GM13977 (cell line): Measurements from ENCODE around the gene GAL3ST1.
"Not testable (repeated sequence)": the region's sequence is repeated elsewhere in the genome, so short reads cannot be mapped to it uniquely, and the experiment has no call there.

Experiments used
- DNase-seq: peaks from one replicate; pipeline ENCODE4 v3.0.0; 2012; ENCODE audit warnings: low spot score
- in situ Hi-C: fragments of 300-500 bp; cut with MboI; formaldehyde crosslinking; loops from one replicate; pipeline ENCODE4 v1.12.0; 2022; ENCODE audit warnings: low sequenced_read_pairs, low pct_unique_long_range_greater_than_20kb, mixed read lengths, inconsistent platforms; ENCODE audit not compliant: unreplicated experiment
- TF ChIP-seq, protein P1 (sequence below): IDR thresholded peaks from 2 replicates; pipeline ENCODE4 v1.5.1; 2012; ENCODE audit warnings: mild to moderate bottlenecking, control low read depth; ENCODE audit not compliant: insufficient read depth; ENCODE audit errors: extremely low read depth, missing control alignments

Gene GAL3ST1

DNA sequence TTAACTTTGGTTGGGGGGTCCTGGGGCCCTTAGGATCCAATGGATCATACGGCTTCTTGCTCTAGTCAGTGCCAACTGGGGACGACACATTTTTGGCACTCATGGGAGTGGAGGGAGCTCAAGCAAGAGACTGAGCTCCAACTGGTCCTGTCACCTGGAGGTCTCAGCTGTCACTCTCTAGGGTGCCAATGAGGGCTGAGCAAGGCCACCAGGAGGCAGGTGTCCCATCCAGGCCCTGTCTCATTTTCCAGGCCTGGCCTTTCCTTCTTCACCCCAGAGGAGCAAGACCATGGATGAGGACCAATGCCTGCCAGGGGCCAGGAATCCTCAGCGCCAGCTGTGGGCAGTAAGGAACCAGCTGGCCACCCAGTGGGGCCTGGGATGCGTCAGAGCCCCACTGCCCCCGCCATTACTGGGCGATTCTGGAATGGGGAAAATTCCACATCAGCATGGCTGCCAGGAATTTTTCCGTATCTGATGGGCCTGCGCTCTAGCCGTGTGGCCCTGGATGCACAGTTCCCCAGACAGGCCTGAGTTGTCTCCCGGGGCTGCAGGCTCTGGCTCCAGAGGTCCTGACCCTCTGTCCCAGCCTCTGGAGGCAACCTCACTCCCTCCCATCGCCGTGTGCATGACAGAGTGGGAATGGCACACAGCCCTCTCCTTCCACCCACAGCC lies 669 bp upstream of the GAL3ST1 start:
- no peak for DNase-seq
- TF ChIP-seq, protein P1, sequence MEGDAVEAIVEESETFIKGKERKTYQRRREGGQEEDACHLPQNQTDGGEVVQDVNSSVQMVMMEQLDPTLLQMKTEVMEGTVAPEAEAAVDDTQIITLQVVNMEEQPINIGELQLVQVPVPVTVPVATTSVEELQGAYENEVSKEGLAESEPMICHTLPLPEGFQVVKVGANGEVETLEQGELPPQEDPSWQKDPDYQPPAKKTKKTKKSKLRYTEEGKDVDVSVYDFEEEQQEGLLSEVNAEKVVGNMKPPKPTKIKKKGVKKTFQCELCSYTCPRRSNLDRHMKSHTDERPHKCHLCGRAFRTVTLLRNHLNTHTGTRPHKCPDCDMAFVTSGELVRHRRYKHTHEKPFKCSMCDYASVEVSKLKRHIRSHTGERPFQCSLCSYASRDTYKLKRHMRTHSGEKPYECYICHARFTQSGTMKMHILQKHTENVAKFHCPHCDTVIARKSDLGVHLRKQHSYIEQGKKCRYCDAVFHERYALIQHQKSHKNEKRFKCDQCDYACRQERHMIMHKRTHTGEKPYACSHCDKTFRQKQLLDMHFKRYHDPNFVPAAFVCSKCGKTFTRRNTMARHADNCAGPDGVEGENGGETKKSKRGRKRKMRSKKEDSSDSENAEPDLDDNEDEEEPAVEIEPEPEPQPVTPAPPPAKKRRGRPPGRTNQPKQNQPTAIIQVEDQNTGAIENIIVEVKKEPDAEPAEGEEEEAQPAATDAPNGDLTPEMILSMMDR = no peak
- in situ Hi-C loops = no loop called here

DNA sequence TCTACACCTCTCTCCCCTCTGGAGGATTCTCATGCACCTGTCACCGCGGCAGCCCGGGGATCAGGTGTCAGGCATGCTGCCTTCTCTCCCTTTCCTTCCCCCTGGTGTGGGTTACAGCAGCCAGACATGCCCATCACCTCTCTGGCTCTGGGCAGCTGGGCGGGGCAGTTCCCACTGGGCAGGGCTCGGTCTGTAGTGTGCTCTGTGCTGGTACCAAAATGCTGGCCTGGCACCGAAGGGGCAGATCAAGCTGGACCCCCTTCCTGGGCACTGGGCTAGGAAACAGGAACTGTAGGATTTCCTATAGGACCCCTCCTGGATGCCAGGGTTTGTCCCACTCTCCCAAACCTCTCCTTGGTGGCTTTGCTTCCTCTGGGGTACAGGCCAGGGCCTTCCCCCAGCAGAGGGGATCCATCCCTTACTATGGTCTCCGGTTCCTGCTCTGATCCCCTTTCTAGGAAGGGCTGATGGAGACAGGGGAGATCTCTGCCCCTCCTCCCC lies 821 bp downstream of the GAL3ST1 start:
- TF ChIP-seq, protein P1 = no peak
- DNase-seq = no peak
- in situ Hi-C loops = no loop called here

DNA sequence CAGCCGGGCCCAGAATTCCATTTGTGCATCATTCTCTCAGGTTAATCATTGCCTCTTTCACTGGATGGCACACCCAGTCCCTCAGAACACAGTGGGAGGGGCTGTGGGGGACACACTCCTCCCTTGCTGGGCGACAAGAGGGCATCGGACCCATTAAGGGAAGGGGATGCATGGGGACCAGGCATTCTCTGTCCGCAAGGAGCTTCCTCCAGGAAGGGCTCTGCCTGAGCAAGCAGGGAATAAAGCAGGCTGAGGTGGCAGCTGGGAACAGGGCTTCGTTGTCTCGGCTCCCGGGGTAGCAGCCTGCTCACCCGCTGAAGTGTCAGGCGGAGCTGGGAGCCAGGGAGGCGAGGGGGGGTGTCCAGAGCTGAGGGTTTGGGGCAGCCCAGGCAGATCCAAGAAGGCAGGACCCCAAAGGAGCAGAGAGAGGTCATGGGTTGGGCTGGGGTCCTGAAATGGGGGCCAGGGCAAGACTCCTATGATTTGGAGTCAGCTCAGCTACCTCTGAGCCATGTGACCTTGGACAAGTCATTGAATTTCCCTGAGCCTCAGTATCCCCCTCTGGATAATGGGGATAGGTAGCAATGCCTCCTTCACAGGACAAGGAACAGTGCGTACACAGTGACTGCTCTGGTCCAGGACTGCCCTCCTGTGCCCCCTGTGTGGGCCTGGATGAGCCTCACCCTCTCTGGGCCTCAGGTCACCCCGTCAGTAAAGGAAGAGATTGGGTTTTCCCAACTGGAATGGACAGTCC lies 1.4 kb downstream of the GAL3ST1 start:
- no peak for DNase-seq
- in situ Hi-C loops = no loop called here
- TF ChIP-seq, protein P1 = no peak

DNA sequence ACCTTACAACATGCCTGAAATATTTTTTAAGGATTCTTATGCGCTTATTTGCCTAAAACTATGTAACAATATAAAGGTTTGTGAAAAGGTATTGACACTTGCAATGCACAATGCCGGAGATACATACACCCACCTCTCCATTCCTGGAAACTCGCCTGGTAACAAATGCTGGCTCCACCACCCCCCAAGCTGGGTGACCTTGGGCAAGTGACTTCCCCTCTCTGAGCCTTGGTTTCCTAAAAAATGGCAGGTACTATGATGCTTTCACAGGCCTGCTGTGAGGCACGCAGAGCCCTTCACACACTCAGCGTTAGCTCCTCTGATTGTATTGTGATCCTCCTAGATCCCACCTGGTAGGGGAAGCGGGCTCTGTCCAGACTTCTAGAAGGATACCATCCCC lies 2.3 kb downstream of the GAL3ST1 start:
- TF ChIP-seq, protein P1 = no peak
- no peak for DNase-seq
- in situ Hi-C loops = no loop called here

DNA sequence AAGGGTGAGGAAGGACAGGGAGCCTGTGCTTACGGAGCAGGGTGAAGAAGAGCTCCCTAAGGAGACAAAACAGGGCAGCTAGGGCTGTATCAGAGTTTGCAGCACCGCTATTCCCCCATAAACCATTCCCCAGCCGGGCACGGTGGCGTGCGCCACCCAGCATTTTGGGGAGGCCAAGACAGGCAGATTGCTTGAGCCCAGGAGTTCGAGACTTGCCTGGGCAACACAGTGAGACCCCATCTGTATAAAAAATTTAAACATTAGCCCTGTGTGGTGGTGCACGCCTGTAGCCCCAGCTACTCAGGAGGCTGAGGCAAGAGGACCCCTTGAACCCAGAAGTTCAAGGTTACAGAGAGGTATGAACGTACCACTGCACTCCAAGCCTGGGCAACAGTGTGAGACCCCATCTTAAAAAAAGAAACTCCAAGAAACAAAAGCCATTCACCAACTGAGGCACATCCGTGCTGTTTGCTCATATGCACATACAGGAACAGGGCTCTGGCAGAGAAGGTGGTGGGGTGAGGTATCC lies 4.7 kb downstream of the GAL3ST1 start:
- in situ Hi-C loops = no loop called here
- TF ChIP-seq, protein P1 = no peak
- no peak for DNase-seq

DNA sequence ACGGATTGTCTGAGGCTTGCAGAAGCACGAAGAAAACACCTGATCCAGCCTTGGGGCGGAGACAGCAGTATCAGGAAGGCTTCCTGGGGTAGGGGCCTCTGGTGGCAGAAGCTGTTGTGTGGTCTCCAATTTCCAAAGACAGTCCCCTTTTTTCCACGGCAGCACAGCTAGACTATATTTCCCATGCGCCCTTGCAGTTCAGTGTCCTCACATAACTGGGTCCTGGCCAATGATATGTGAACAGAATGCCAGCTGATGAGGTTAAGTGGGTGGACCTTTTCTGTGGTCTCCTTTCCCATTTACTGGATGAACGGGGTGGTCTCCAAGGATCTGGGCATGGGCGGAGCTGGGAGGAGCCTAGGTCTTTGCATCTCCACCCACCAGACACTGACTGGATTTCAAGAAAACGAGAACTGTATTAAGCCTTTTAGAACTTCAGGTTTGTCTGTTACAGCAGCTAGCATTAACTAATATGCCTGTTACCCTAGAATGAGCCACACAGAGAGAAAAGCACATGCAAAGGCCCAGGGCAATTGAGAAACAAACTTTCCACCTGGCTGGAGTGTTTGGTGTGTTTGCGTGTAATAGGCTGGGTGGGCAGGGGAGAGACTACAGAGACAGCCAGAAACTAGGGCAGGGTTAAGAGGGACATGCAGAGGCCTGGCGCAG lies 6.2 kb downstream of the GAL3ST1 start:
- in situ Hi-C loops = no loop called here
- TF ChIP-seq, protein P1 = no peak
- DNase-seq = no peak

DNA sequence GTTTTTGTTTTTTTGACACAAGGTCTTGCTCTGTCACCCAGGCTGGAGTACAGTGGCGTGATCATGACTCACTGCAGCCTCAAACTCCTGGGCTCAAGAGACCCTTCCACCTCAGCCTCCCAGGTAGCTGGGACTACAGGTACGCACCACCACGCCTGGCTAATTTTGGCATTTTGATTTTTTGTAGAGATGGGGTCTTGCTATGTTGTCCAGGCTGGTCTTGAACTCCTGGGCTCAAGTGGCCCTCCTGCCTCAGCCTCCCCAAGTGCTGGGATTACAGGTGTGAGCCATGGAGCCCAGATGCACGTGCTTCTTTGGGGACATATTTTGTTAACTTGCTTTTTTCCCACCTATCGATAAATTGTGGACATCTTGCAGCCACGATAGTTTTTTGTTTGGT lies 7.2 kb downstream of the GAL3ST1 start:
- DNase-seq = not testable (repeated sequence)

More for the DNA sequence above, 7.2 kb downstream of the GAL3ST1 start:
- in situ Hi-C loops = not testable (repeated sequence)
